ENCODE results near the gene C5. TPM values are rescaled to one million over a fixed set of nuclear protein-coding genes. Genes with fewer than 3 reads are reported as not detected.
"Not testable (repeated sequence)": the region's sequence is repeated elsewhere in the genome, so short reads cannot be mapped to it uniquely, and the experiment has no call there.

The C5 gene
- total RNA-seq, 1 experiment from 2014 or later = 0.33 TPM

GRCh38 chr9:121048618-121049017 lies 1.5 kb downstream of the C5 start:
- DNase-seq (ENCODE audit: low spot score) = no peak

- no peak for DNase-seq (ENCODE audit: low spot score)
These were observed 1.9 kb downstream of the C5 start for GRCh38 chr9:121048175-121048574.

GRCh38 chr9:121038804-121039203 lies 11.3 kb downstream of the C5 start:
- no peak for DNase-seq (ENCODE audit: low spot score)

- no peak for DNase-seq (ENCODE audit: low spot score)
These were observed 11.7 kb downstream of the C5 start for GRCh38 chr9:121038362-121038761.

GRCh38 chr9:121035717-121036116 lies 14.4 kb downstream of the C5 start:
- DNase-seq (ENCODE audit: low spot score) = not testable (repeated sequence)

- no peak for DNase-seq (ENCODE audit: low spot score)
These were observed 15.5 kb downstream of the C5 start for GRCh38 chr9:121034529-121034928.

GRCh38 chr9:121029469-121029868 lies 20.6 kb downstream of the C5 start:
- DNase-seq (ENCODE audit: low spot score) = no peak

- DNase-seq (ENCODE audit: low spot score) = not testable (repeated sequence)
These were observed 21.8 kb downstream of the C5 start for GRCh38 chr9:121028285-121028684.

- no peak for DNase-seq (ENCODE audit: low spot score)
These were observed 23.3 kb downstream of the C5 start for GRCh38 chr9:121026768-121027167.

- DNase-seq (ENCODE audit: low spot score) = no peak
These were observed 23.8 kb downstream of the C5 start for GRCh38 chr9:121026260-121026691.

GRCh38 chr9:121024237-121024636 lies 25.8 kb downstream of the C5 start:
- DNase-seq (ENCODE audit: low spot score) = no peak

- peak; percentile 38 for DNase-seq (ENCODE audit: low spot score)
These were observed 27.0 kb downstream of the C5 start for GRCh38 chr9:121023064-121023463.

GRCh38 chr9:121021301-121021700 lies 28.8 kb downstream of the C5 start:
- DNase-seq (ENCODE audit: low spot score) = no peak

GRCh38 chr9:121019273-121019672 lies 30.8 kb downstream of the C5 start:
- no peak for DNase-seq (ENCODE audit: low spot score)

GRCh38 chr9:121013911-121014310 lies 36.2 kb downstream of the C5 start:
- no peak for DNase-seq (ENCODE audit: low spot score)

GRCh38 chr9:121009650-121010049 lies 40.4 kb downstream of the C5 start:
- DNase-seq (ENCODE audit: low spot score) = no peak

GRCh38 chr9:120999317-120999716 lies 50.8 kb downstream of the C5 start:
- no peak for DNase-seq (ENCODE audit: low spot score)

GRCh38 chr9:120998111-120998510 lies 52.0 kb downstream of the C5 start:
- no peak for DNase-seq (ENCODE audit: low spot score)

GRCh38 chr9:120997502-120997901 lies 52.6 kb downstream of the C5 start:
- DNase-seq (ENCODE audit: low spot score) = no peak

GRCh38 chr9:120996409-120996808 lies 53.7 kb downstream of the C5 start:
- DNase-seq (ENCODE audit: low spot score) = no peak

- DNase-seq (ENCODE audit: low spot score) = no peak
These were observed 61.0 kb downstream of the C5 start for GRCh38 chr9:120989065-120989464.

GRCh38 chr9:120985819-120986222 lies 64.3 kb downstream of the C5 start:
- DNase-seq (ENCODE audit: low spot score) = peak; percentile 51

- DNase-seq (ENCODE audit: low spot score) = no peak
These were observed 66.7 kb downstream of the C5 start for GRCh38 chr9:120983259-120983837.

- no peak for DNase-seq (ENCODE audit: low spot score)
These were observed 67.2 kb downstream of the C5 start for GRCh38 chr9:120982836-120983235.

Measured in HT-29 (cell line).